ENCODE measurements around the gene ERC2. TPM values are rescaled to one million over a fixed set of nuclear protein-coding genes. Genes with fewer than 3 reads are reported as not detected.

ERC2 gene
- polyA plus RNA-seq, 2 of the 4 experiments (the other 2 are of a cell fraction) = 0.16 TPM; not detected in 1

DNA sequence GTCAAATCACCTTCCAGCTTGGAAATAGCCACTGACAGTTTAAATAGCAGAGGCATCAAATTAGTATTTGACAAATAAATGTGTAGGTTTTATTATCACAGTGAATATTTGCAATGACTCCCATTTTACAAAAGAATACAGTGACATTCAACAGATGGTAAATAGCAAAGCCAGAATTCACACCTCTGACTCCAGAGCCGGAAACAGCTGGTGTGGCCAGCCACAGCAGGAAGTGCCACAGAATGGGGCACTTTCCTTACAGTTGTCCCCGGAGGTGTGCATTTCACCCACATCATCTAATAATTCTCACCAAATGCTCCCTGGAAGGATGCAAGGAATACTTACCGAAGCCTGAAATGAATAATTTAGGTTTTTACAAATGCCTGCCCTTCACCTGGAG, 685.5 kb downstream of the ERC2 start:
- POLR2A ChIA-PET = no interaction called here
- WGBS (ENCODE audit: missing lambda C conversion rate) = 22% methylated on average over 3 of the region's 3 CpGs
- no peak for DNase-seq (ENCODE audit: low read depth in 1 of 2, low spot score in 1 of 2)
- H3K27ac ChIP-seq = no peak overlapping the region
- no peak overlapping the region for H3K4me3 ChIP-seq
- no peaks in the 10 kb centered on the region for H3K4me1 ChIP-seq
- CTCF ChIA-PET = no interaction called here
- TF ChIP-seq EHF (CRISPR knock-in tag; IDR thresholded peaks at IDR 0.05) = no peak
- no peak for TF ChIP-seq RAD21 (conservative IDR thresholded peaks at IDR 0.05 in 1 of 2, IDR thresholded peaks at IDR 0.05 in 1 of 2)
- no peak for TF ChIP-seq FOSB (CRISPR knock-in tag; IDR thresholded peaks at IDR 0.05)
- no peak for TF ChIP-seq MAZ (IDR thresholded peaks at IDR 0.05; ENCODE audit: borderline replicate concordance, low read depth, low read length)
- no peak for TF ChIP-seq GATA3 (IDR thresholded peaks at IDR 0.05; ENCODE audit: borderline replicate concordance)
- TF ChIP-seq BHLHE40 (IDR thresholded peaks at IDR 0.05; ENCODE audit: low read depth, low read length) = no peak
- TF ChIP-seq, protein P1, sequence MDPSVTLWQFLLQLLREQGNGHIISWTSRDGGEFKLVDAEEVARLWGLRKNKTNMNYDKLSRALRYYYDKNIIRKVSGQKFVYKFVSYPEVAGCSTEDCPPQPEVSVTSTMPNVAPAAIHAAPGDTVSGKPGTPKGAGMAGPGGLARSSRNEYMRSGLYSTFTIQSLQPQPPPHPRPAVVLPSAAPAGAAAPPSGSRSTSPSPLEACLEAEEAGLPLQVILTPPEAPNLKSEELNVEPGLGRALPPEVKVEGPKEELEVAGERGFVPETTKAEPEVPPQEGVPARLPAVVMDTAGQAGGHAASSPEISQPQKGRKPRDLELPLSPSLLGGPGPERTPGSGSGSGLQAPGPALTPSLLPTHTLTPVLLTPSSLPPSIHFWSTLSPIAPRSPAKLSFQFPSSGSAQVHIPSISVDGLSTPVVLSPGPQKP (IDR thresholded peaks at IDR 0.05; ENCODE audit: low read depth, low read length) = no peak
- TF ChIP-seq PHF8 (IDR thresholded peaks at IDR 0.05; ENCODE audit: borderline replicate concordance, low read depth) = no peak
- TF ChIP-seq CHD4 (IDR thresholded peaks at IDR 0.05; ENCODE audit: borderline replicate concordance) = no peak
- no peak for TF ChIP-seq EP300 (IDR thresholded peaks at IDR 0.05)
- no peak for TF ChIP-seq KDM5A (IDR thresholded peaks at IDR 0.05)
- TF ChIP-seq, protein P2, sequence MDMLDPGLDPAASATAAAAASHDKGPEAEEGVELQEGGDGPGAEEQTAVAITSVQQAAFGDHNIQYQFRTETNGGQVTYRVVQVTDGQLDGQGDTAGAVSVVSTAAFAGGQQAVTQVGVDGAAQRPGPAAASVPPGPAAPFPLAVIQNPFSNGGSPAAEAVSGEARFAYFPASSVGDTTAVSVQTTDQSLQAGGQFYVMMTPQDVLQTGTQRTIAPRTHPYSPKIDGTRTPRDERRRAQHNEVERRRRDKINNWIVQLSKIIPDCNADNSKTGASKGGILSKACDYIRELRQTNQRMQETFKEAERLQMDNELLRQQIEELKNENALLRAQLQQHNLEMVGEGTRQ (IDR thresholded peaks at IDR 0.05) = no peak
- TF ChIP-seq TFCP2L1 (CRISPR knock-in tag; IDR thresholded peaks at IDR 0.05) = no peak
- no peak for TF ChIP-seq HOXB13 (CRISPR knock-in tag; IDR thresholded peaks at IDR 0.05; ENCODE audit: low read depth)
- TF ChIP-seq RCOR1 (IDR thresholded peaks at IDR 0.05; ENCODE audit: low read depth, low read length) = no peak
- TF ChIP-seq, protein P3, sequence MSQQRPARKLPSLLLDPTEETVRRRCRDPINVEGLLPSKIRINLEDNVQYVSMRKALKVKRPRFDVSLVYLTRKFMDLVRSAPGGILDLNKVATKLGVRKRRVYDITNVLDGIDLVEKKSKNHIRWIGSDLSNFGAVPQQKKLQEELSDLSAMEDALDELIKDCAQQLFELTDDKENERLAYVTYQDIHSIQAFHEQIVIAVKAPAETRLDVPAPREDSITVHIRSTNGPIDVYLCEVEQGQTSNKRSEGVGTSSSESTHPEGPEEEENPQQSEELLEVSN (IDR thresholded peaks at IDR 0.05; ENCODE audit: borderline replicate concordance, low read depth) = no peak
- TF ChIP-seq, protein P4, sequence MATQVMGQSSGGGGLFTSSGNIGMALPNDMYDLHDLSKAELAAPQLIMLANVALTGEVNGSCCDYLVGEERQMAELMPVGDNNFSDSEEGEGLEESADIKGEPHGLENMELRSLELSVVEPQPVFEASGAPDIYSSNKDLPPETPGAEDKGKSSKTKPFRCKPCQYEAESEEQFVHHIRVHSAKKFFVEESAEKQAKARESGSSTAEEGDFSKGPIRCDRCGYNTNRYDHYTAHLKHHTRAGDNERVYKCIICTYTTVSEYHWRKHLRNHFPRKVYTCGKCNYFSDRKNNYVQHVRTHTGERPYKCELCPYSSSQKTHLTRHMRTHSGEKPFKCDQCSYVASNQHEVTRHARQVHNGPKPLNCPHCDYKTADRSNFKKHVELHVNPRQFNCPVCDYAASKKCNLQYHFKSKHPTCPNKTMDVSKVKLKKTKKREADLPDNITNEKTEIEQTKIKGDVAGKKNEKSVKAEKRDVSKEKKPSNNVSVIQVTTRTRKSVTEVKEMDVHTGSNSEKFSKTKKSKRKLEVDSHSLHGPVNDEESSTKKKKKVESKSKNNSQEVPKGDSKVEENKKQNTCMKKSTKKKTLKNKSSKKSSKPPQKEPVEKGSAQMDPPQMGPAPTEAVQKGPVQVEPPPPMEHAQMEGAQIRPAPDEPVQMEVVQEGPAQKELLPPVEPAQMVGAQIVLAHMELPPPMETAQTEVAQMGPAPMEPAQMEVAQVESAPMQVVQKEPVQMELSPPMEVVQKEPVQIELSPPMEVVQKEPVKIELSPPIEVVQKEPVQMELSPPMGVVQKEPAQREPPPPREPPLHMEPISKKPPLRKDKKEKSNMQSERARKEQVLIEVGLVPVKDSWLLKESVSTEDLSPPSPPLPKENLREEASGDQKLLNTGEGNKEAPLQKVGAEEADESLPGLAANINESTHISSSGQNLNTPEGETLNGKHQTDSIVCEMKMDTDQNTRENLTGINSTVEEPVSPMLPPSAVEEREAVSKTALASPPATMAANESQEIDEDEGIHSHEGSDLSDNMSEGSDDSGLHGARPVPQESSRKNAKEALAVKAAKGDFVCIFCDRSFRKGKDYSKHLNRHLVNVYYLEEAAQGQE (IDR thresholded peaks at IDR 0.05) = no peak
- TF ChIP-seq RNF2 (IDR thresholded peaks at IDR 0.05; ENCODE audit: borderline replicate concordance, low read depth) = no peak
- TF ChIP-seq EHMT2 (IDR thresholded peaks at IDR 0.05; ENCODE audit: low read depth) = no peak
- TF ChIP-seq MAFK (IDR thresholded peaks at IDR 0.05; ENCODE audit: partially characterized antibody) = no peak
- no peaks in the 10 kb centered on the region for H3K9me3 ChIP-seq
- ATAC-seq = no peak
- H3K4me2 ChIP-seq = no peak overlapping the region
- FAIRE-seq = no peak

DNA sequence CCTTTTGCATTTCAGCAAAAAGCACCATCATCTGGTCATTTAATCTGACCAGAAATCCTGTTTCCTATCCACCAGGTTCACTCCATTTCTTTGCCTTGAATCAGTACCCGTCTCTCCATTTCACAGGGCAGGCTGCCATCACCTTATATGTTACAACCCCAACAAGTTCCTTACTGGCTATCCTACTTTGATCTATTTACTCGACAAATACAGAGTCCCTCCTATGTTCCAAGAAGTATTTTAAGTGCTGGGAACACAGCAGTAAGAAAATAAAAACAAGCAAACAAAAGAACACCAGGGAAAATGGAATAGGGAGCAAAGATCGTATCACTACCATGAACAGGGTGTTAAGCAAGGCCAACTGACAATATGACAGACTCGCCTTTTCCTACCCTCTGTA, 685.9 kb downstream of the ERC2 start:
- H3K4me1 ChIP-seq = no peaks in the 10 kb centered on the region
- DNase-seq (ENCODE audit: low read depth in 1 of 2, low spot score in 1 of 2) = no peak
- ChIA-PET POLR2A (no interaction called here), CTCF (no interaction called here)
- H3K4me3 ChIP-seq = no peak overlapping the region
- 0% methylated on average over 4 of the region's 4 CpGs for WGBS (ENCODE audit: missing lambda C conversion rate)
- H3K4me2 ChIP-seq = no peak overlapping the region
- ATAC-seq = no peak
- H3K27ac ChIP-seq = no peak overlapping the region
- no peaks in the 10 kb centered on the region for H3K9me3 ChIP-seq
- no peak for FAIRE-seq
- TF ChIP-seq, protein P2 (IDR thresholded peaks at IDR 0.05) = no peak
- TF ChIP-seq BHLHE40 (IDR thresholded peaks at IDR 0.05; ENCODE audit: low read depth, low read length) = no peak
- TF ChIP-seq KDM5A (IDR thresholded peaks at IDR 0.05) = no peak
- no peak for TF ChIP-seq RCOR1 (IDR thresholded peaks at IDR 0.05; ENCODE audit: low read depth, low read length)
- no peak for TF ChIP-seq PHF8 (IDR thresholded peaks at IDR 0.05; ENCODE audit: borderline replicate concordance, low read depth)
- no peak for TF ChIP-seq TFCP2L1 (CRISPR knock-in tag; IDR thresholded peaks at IDR 0.05)
- no peak for TF ChIP-seq CBX2 (IDR thresholded peaks at IDR 0.05; ENCODE audit: borderline replicate concordance, low read depth)
- TF ChIP-seq, protein P5, sequence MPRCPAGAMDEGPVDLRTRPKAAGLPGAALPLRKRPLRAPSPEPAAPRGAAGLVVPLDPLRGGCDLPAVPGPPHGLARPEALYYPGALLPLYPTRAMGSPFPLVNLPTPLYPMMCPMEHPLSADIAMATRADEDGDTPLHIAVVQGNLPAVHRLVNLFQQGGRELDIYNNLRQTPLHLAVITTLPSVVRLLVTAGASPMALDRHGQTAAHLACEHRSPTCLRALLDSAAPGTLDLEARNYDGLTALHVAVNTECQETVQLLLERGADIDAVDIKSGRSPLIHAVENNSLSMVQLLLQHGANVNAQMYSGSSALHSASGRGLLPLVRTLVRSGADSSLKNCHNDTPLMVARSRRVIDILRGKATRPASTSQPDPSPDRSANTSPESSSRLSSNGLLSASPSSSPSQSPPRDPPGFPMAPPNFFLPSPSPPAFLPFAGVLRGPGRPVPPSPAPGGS (IDR thresholded peaks at IDR 0.05) = no peak
- TF ChIP-seq, protein P6, sequence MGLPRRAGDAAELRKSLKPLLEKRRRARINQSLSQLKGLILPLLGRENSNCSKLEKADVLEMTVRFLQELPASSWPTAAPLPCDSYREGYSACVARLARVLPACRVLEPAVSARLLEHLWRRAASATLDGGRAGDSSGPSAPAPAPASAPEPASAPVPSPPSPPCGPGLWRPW (IDR thresholded peaks at IDR 0.05) = no peak
- TF ChIP-seq, protein P4 (IDR thresholded peaks at IDR 0.05) = no peak
